Renal pelvis (tissue), 4 donors: ENCODE measurements around the gene APCDD1L. TPM values are rescaled to one million over a fixed set of nuclear protein-coding genes. Genes with fewer than 3 reads are reported as not detected.
"Not testable (repeated sequence)": the region's sequence is repeated elsewhere in the genome, so short reads cannot be mapped to it uniquely, and the experiment has no call there.

Experiments
- DNase-seq: peaks from one replicate; pipeline ENCODE4 v3.0.0-alpha.2; 2013
- polyA plus RNA-seq, 3 donors: library from polyadenylated mRNA; unstranded; fragments of 120-200 nt; gene quantifications; one replicate each; pipeline ENCODE4 v1.2.1, GENCODE V29; 2013; ENCODE audit not compliant: insufficient read length in 3 of 3

The APCDD1L gene
- polyA plus RNA-seq, 3 donors: 15.4 to 19.7 (median 16.6) TPM

GRCh38 chr20:58446264-58446959 is 68.8 kb downstream of the APCDD1L start:
- DNase-seq: no peak

- no peak for DNase-seq
Observed at GRCh38 chr20:58444746-58445255, 70.4 kb downstream of the APCDD1L start.

GRCh38 chr20:58441723-58442122 is 73.5 kb downstream of the APCDD1L start:
- DNase-seq: no peak

GRCh38 chr20:58440021-58440767 is 75.0 kb downstream of the APCDD1L start:
- DNase-seq: no peak

GRCh38 chr20:58438970-58439808 is 76.0 kb downstream of the APCDD1L start:
- DNase-seq: no peak

- DNase-seq: no peak
Observed at GRCh38 chr20:58436868-58437645, 78.1 kb downstream of the APCDD1L start.

GRCh38 chr20:58435237-58435636 is 80.0 kb downstream of the APCDD1L start:
- DNase-seq: no peak

- no peak for DNase-seq
Observed at GRCh38 chr20:58434326-58434725, 80.9 kb downstream of the APCDD1L start.

- no peak for DNase-seq
Observed at GRCh38 chr20:58433759-58434158, 81.4 kb downstream of the APCDD1L start.

- DNase-seq: no peak
Observed at GRCh38 chr20:58433029-58433647, 82.1 kb downstream of the APCDD1L start.

GRCh38 chr20:58432186-58432954 is 82.8 kb downstream of the APCDD1L start:
- no peak for DNase-seq

GRCh38 chr20:58431134-58431533 is 84.1 kb downstream of the APCDD1L start:
- DNase-seq: no peak

GRCh38 chr20:58429303-58429702 is 85.9 kb downstream of the APCDD1L start:
- DNase-seq: no peak

GRCh38 chr20:58428364-58428763 is 86.8 kb downstream of the APCDD1L start:
- no peak for DNase-seq

- DNase-seq: not testable (repeated sequence)
Observed at GRCh38 chr20:58427571-58427970, 87.6 kb downstream of the APCDD1L start.

- no peak for DNase-seq
Observed at GRCh38 chr20:58424218-58424969, 90.8 kb downstream of the APCDD1L start.

GRCh38 chr20:58421497-58421850 is 93.7 kb downstream of the APCDD1L start:
- DNase-seq: no peak

- DNase-seq: no peak
Observed at GRCh38 chr20:58420798-58421496, 94.3 kb downstream of the APCDD1L start.
